Measurements from ENCODE around the gene HOXD8.

HOXD8 gene

GRCh38 chr2:176088048-176088936 is 41.2 kb upstream of the HOXD8 start:
- H3K27me3 Mint-ChIP-seq, result peaks cover 69% of the 10 kb centered on the region
- peaks cover 11% of the 10 kb centered on the region for H3K9me3 Mint-ChIP-seq
- H3K4me1 Mint-ChIP-seq, result peaks cover 11% of the 10 kb centered on the region
- peaks cover 10% of the 10 kb centered on the region for H3K36me3 Mint-ChIP-seq
- no peak overlapping the region for H3K27ac Mint-ChIP-seq
- no peak overlapping the region for H3K4me3 Mint-ChIP-seq

- Mint-ChIP-seq H3K4me1 (peaks cover 18% of the 10 kb centered on the region), H3K27me3 (peaks cover 71% of the 10 kb centered on the region), H3K4me3 (no peak overlapping the region), H3K9me3 (peaks cover 9% of the 10 kb centered on the region), H3K27ac (no peak overlapping the region), H3K36me3 (peaks cover 8% of the 10 kb centered on the region)
Observed at GRCh38 chr2:176088937-176089842, 40.3 kb upstream of the HOXD8 start.

GRCh38 chr2:176089843-176090395 is 39.6 kb upstream of the HOXD8 start:
- Mint-ChIP-seq H3K4me3 (no peak overlapping the region), H3K27me3 (peaks cover 70% of the 10 kb centered on the region), H3K4me1 (peaks cover 18% of the 10 kb centered on the region), H3K36me3 (peaks cover 6% of the 10 kb centered on the region), H3K9me3 (peaks cover 9% of the 10 kb centered on the region), H3K27ac (no peak overlapping the region)

- H3K4me3 Mint-ChIP-seq, result no peak overlapping the region
Observed at GRCh38 chr2:176090862-176091261, 38.6 kb upstream of the HOXD8 start.

GRCh38 chr2:176091329-176092258 is 37.9 kb upstream of the HOXD8 start:
- H3K9me3 Mint-ChIP-seq, result peaks cover 9% of the 10 kb centered on the region
- peak overlapping the region; percentile 74 for H3K27ac Mint-ChIP-seq
- peak overlapping the region; percentile 64 for H3K4me3 Mint-ChIP-seq
- H3K27me3 Mint-ChIP-seq, result peaks cover 71% of the 10 kb centered on the region
- H3K4me1 Mint-ChIP-seq, result peaks cover 22% of the 10 kb centered on the region
- H3K36me3 Mint-ChIP-seq, result peaks cover 3% of the 10 kb centered on the region

More at GRCh38 chr2:176090862-176091261, 38.6 kb upstream of the HOXD8 start:
- Mint-ChIP-seq H3K27ac (peak overlapping the region; percentile 30), H3K36me3 (peaks cover 6% of the 10 kb centered on the region), H3K4me1 (peaks cover 18% of the 10 kb centered on the region), H3K27me3 (peaks cover 72% of the 10 kb centered on the region), H3K9me3 (peaks cover 9% of the 10 kb centered on the region)

GRCh38 chr2:176092270-176093144 is 37.0 kb upstream of the HOXD8 start, which contains the start of gene HOXD13:
Gene HOXD13 (plus strand): TSS chr2:176092721. CDS start chr2:176092891, 170 bp downstream.
- Mint-ChIP-seq H3K4me3 (peak within 1 kb of the TSS; percentile 64), H3K4me1 (peaks cover 31% of the 10 kb centered on the region), H3K27ac (peak within 1 kb of the TSS; percentile 74), H3K27me3 (peaks cover 70% of the 10 kb centered on the region), H3K9me3 (peaks cover 5% of the 10 kb centered on the region), H3K36me3 (peaks cover 3% of the 10 kb centered on the region)

- H3K9me3 Mint-ChIP-seq, result peaks cover 5% of the 10 kb centered on the region
Observed at GRCh38 chr2:176093145-176093897, 36.2 kb upstream of the HOXD8 start.

GRCh38 chr2:176093898-176094249 is 35.6 kb upstream of the HOXD8 start:
- Mint-ChIP-seq H3K36me3 (peaks cover 3% of the 10 kb centered on the region), H3K4me1 (peaks cover 37% of the 10 kb centered on the region), H3K4me3 (peak overlapping the region; percentile 9), H3K9me3 (peaks cover 5% of the 10 kb centered on the region), H3K27me3 (peaks cover 75% of the 10 kb centered on the region), H3K27ac (no peak overlapping the region)

More at GRCh38 chr2:176093145-176093897, 36.2 kb upstream of the HOXD8 start:
- Mint-ChIP-seq H3K4me1 (peaks cover 37% of the 10 kb centered on the region), H3K4me3 (peak overlapping the region; percentile 9), H3K27me3 (peaks cover 75% of the 10 kb centered on the region), H3K36me3 (peaks cover 3% of the 10 kb centered on the region), H3K27ac (no peak overlapping the region)

GRCh38 chr2:176094349-176094748 is 35.2 kb upstream of the HOXD8 start:
- peaks cover 37% of the 10 kb centered on the region for H3K4me1 Mint-ChIP-seq
- H3K27ac Mint-ChIP-seq, result peak overlapping the region; percentile 30
- H3K9me3 Mint-ChIP-seq, result peaks cover 5% of the 10 kb centered on the region
- peaks cover 77% of the 10 kb centered on the region for H3K27me3 Mint-ChIP-seq
- peaks cover 3% of the 10 kb centered on the region for H3K36me3 Mint-ChIP-seq
- no peak overlapping the region for H3K4me3 Mint-ChIP-seq

GRCh38 chr2:176095421-176095820 is 34.1 kb upstream of the HOXD8 start:
- Mint-ChIP-seq H3K36me3 (peaks cover 3% of the 10 kb centered on the region), H3K9me3 (peaks cover 5% of the 10 kb centered on the region), H3K4me3 (no peak overlapping the region), H3K4me1 (peaks cover 37% of the 10 kb centered on the region), H3K27me3 (peaks cover 72% of the 10 kb centered on the region), H3K27ac (no peak overlapping the region)

GRCh38 chr2:176096243-176096985 is 33.1 kb upstream of the HOXD8 start:
- peaks cover 66% of the 10 kb centered on the region for H3K27me3 Mint-ChIP-seq
- H3K4me1 Mint-ChIP-seq, result peaks cover 35% of the 10 kb centered on the region
- H3K4me3 Mint-ChIP-seq, result peak overlapping the region; percentile 80
- peaks cover 5% of the 10 kb centered on the region for H3K9me3 Mint-ChIP-seq
- no peak overlapping the region for H3K27ac Mint-ChIP-seq
- no peaks in the 10 kb centered on the region for H3K36me3 Mint-ChIP-seq

- Mint-ChIP-seq H3K27me3 (peaks cover 66% of the 10 kb centered on the region), H3K9me3 (peaks cover 5% of the 10 kb centered on the region), H3K4me3 (peak overlapping the region; percentile 80), H3K4me1 (peaks cover 28% of the 10 kb centered on the region), H3K36me3 (no peaks in the 10 kb centered on the region), H3K27ac (no peak overlapping the region)
Observed at GRCh38 chr2:176096986-176097819, 32.3 kb upstream of the HOXD8 start.

Measured in activated naive CD4-positive, alpha-beta T cell treated with anti-CD3 and anti-CD28 coated beads, Interleukin-2, amount 50 U/mL, for 24 hours (primary cell).